Nephron progenitor cell (in vitro differentiated cells): Measurements from ENCODE around the gene LRIG3.

Experiments used
- DNase-seq: peaks from one replicate; pipeline ENCODE4 v3.0.0; 2021
- H3K27ac Mint-ChIP-seq: 2 replicates; pipeline ENCODE4 v1.8.0; 2021; ENCODE audit warnings: mild to moderate bottlenecking, moderate library complexity, mixed read lengths
- H3K27me3 Mint-ChIP-seq: 2 replicates; pipeline ENCODE4 v1.8.0; 2021; ENCODE audit warnings: mild to moderate bottlenecking, low read depth, mixed read lengths; ENCODE audit not compliant: poor library complexity
- H3K36me3 Mint-ChIP-seq: 2 replicates; pipeline ENCODE4 v1.8.0; 2021; ENCODE audit warnings: low read depth, mixed read lengths
- H3K4me1 Mint-ChIP-seq: 2 replicates; pipeline ENCODE4 v1.8.0; 2021; ENCODE audit warnings: mixed read lengths
- H3K4me3 Mint-ChIP-seq: 2 replicates; pipeline ENCODE4 v1.8.0; 2021; ENCODE audit warnings: mild to moderate bottlenecking, moderate library complexity, mixed read lengths
- H3K9me3 Mint-ChIP-seq: 2 replicates; pipeline ENCODE4 v1.8.0; 2021; ENCODE audit warnings: mild to moderate bottlenecking, moderate library complexity, mixed read lengths
- CTCF ChIP-seq: fragments of 200-600 bp; sonication (generic); IDR thresholded peaks from 2 replicates; pipeline ENCODE4 v1.5.0; 2021; ENCODE audit warnings: antibody characterized with exemption

Gene LRIG3

GRCh38 chr12:58920961-58921861 is 907 bp upstream of the LRIG3 start:
- DNase-seq = peak; percentile 42
- Mint-ChIP-seq H3K27ac (peak overlapping the region; percentile 100), H3K9me3 (peaks cover 9% of the 10 kb centered on the region), H3K36me3 (peaks cover 10% of the 10 kb centered on the region), H3K27me3 (no peaks in the 10 kb centered on the region), H3K4me1 (peaks cover 48% of the 10 kb centered on the region), H3K4me3 (peak overlapping the region; percentile 94)
- no peak for TF ChIP-seq CTCF

GRCh38 chr12:58919231-58920101 is 838 bp downstream of the LRIG3 start:
- DNase-seq = no peak
- Mint-ChIP-seq H3K4me3 (peak overlapping the region; percentile 94), H3K4me1 (peaks cover 47% of the 10 kb centered on the region), H3K9me3 (peaks cover 9% of the 10 kb centered on the region), H3K36me3 (peaks cover 10% of the 10 kb centered on the region), H3K27me3 (no peaks in the 10 kb centered on the region), H3K27ac (peak overlapping the region; percentile 98)
- no peak for TF ChIP-seq CTCF

GRCh38 chr12:58918469-58918844 is 1.8 kb downstream of the LRIG3 start:
- DNase-seq = no peak
- peaks cover 54% of the 10 kb centered on the region for H3K4me1 Mint-ChIP-seq
- peak overlapping the region; percentile 100 for H3K27ac Mint-ChIP-seq

GRCh38 chr12:58917699-58918468 is 2.4 kb downstream of the LRIG3 start:
- Mint-ChIP-seq H3K36me3 (peaks cover 16% of the 10 kb centered on the region), H3K4me1 (peaks cover 56% of the 10 kb centered on the region), H3K9me3 (peaks cover 5% of the 10 kb centered on the region)

More at GRCh38 chr12:58918469-58918844, 1.8 kb downstream of the LRIG3 start:
- Mint-ChIP-seq H3K36me3 (peaks cover 15% of the 10 kb centered on the region), H3K9me3 (peaks cover 9% of the 10 kb centered on the region), H3K4me3 (peak overlapping the region; percentile 94), H3K27me3 (no peaks in the 10 kb centered on the region)
- TF ChIP-seq CTCF = no peak

More at GRCh38 chr12:58917699-58918468, 2.4 kb downstream of the LRIG3 start:
- DNase-seq = no peak
- H3K27ac Mint-ChIP-seq = peak overlapping the region; percentile 100
- no peak for TF ChIP-seq CTCF
- H3K27me3 Mint-ChIP-seq = no peaks in the 10 kb centered on the region
- H3K4me3 Mint-ChIP-seq = peak overlapping the region; percentile 94
